ENCODE results near the gene QSOX2.

GRCh38 chr9:136193891-136194279 lies 51.7 kb downstream of the QSOX2 start:
- TF ChIP-seq EZH2phosphoT487 (IDR thresholded peaks at IDR 0.05; ENCODE audit: borderline replicate concordance) (no peak), POLR2A (IDR thresholded peaks at IDR 0.05; ENCODE audit: borderline replicate concordance, extremely low read depth, insufficient read depth, insufficient read length) (no peak), CTCF (IDR thresholded peaks at IDR 0.05 in 2 of 3, conservative IDR thresholded peaks at IDR 0.05 in 1 of 3; ENCODE audit: borderline replicate concordance in 1 of 3, insufficient read depth in 1 of 3, low read depth in 2 of 3, low read length in 2 of 3) (no peak), SP1 (IDR thresholded peaks at IDR 0.05; ENCODE audit: low read depth) (no peak)
